K562 (cell line): Measurements from ENCODE around the gene ARRDC5. TPM values are rescaled to one million over a fixed set of nuclear protein-coding genes. Genes with fewer than 3 reads are reported as not detected.

Experiments
- ATF6 ChIP-seq: sonication (generic); formaldehyde crosslinking; IDR thresholded peaks from 2 replicates; pipeline ENCODE4 v1.4.0; 2020; ENCODE audit warnings: mild to moderate bottlenecking, missing genetic modification reagents
- FOXA3 ChIP-seq, 2 experiments: fragments of 450-650 bp in 1 of 2; sonication (generic) in 1 of 2; formaldehyde crosslinking; IDR thresholded peaks in 1 of 2; conservative IDR thresholded peaks in 1 of 2; 2 replicates each; pipeline versions ENCODE4 v1.4.0 to v1.8.0; 2020 to 2022; ENCODE audit warnings: mild to moderate bottlenecking in 2 of 2, missing genetic modification reagents in 1 of 2
- KAT7 ChIP-seq: sonication (generic); formaldehyde crosslinking; IDR thresholded peaks from 2 replicates; pipeline ENCODE4 v1.8.0; 2022; ENCODE audit warnings: missing genetic modification reagents, mild to moderate bottlenecking, borderline replicate concordance
- MECOM ChIP-seq: fragments of 250-450 bp; sonication (Bioruptor Pico); IDR thresholded peaks from 2 replicates; pipeline ENCODE4 v1.8.0; 2022; ENCODE audit warnings: inconsistent platforms
- MLLT1 ChIP-seq, 2 experiments: fragments of 450-650 bp; IDR thresholded peaks; 2 replicates each; pipeline ENCODE4 v1.6.1; 2016
- RBM34 ChIP-seq: fragments of 200-400 bp; formaldehyde crosslinking; IDR thresholded peaks from 2 replicates; pipeline ENCODE4 v1.6.1; 2018; ENCODE audit warnings: low read length, borderline replicate concordance; ENCODE audit not compliant: insufficient read depth
- RFX7 ChIP-seq: fragments of 250-450 bp; sonication (Bioruptor Pico); IDR thresholded peaks from 2 replicates; pipeline ENCODE4 v1.5.1; 2021; ENCODE audit warnings: mild to moderate bottlenecking
- SAFB2 ChIP-seq: fragments of 200-400 bp; formaldehyde crosslinking; IDR thresholded peaks from 2 replicates; pipeline ENCODE4 v1.6.1; 2018; ENCODE audit warnings: borderline replicate concordance, low read length, low read depth, moderate library complexity; ENCODE audit not compliant: severe bottlenecking
- SNIP1 ChIP-seq: fragments of 450-650 bp; IDR thresholded peaks from 2 replicates; pipeline ENCODE4 v1.7.1; 2017; ENCODE audit warnings: low read depth, mild to moderate bottlenecking
- TAF9B ChIP-seq: fragments of 450-650 bp; IDR thresholded peaks from 2 replicates; pipeline ENCODE4 v1.6.1; 2018; ENCODE audit warnings: mild to moderate bottlenecking; ENCODE audit not compliant: partially characterized antibody
- TARDBP ChIP-seq: fragments of 450-650 bp; IDR thresholded peaks from 2 replicates; pipeline ENCODE4 v1.6.1; 2016
- THAP12 ChIP-seq: fragments of 250-450 bp; sonication (Bioruptor Pico); IDR thresholded peaks from 2 replicates; pipeline ENCODE4 v1.9.0; 2021; ENCODE audit warnings: mild to moderate bottlenecking, inconsistent platforms
- TRIM28 ChIP-seq: fragments of 450-650 bp; IDR thresholded peaks from 2 replicates; pipeline ENCODE4 v1.6.1; 2017
- U2AF1 ChIP-seq: fragments of 200-400 bp; formaldehyde crosslinking; optimal IDR thresholded peaks from 2 replicates; pipeline ENCODE3; 2017; ENCODE audit warnings: mild to moderate bottlenecking, low read depth, low read length, moderate library complexity
- ZNF263 ChIP-seq: sonication (generic); formaldehyde crosslinking; IDR thresholded peaks from 2 replicates; pipeline ENCODE4 v1.8.0; 2022; ENCODE audit warnings: mild to moderate bottlenecking, missing genetic modification reagents, borderline replicate concordance
- ZNF274 ChIP-seq: IDR thresholded peaks from 2 replicates; pipeline ENCODE4 v1.6.1; 2011; ENCODE audit warnings: low read depth, mild to moderate bottlenecking, low read length, moderate library complexity, borderline replicate concordance
- polyA plus RNA-seq, 8 experiments: library from polyadenylated mRNA; depleted of rRNA in 4 of 8; stranded (reverse) in 5 of 8; unstranded in 3 of 8; fragments of >200 nt; fragmentation: Nextera tagmentation in 2 of 8; fragmentation: Illumina TruSeq in 1 of 8; extraction: Ambion mirVana in 2 of 8; extraction: Trizol in 1 of 8; gene quantifications; 2 replicates each; pipeline versions ENCODE4 v1.2.1 to v1.2.3, GENCODE V29; 2011 to 2014; ENCODE audit warnings: inconsistent platforms in 1 of 8, missing spikeins in 1 of 8
- total RNA-seq, 7 experiments: library from RNA; depleted of rRNA in 6 of 7; stranded (reverse); fragments of >200 nt in 6 of 7; fragmentation: Illumina TruSeq in 2 of 7; extraction: Trizol in 2 of 7; gene quantifications; 2 replicates each; pipeline versions ENCODE4 v1.2.1 to v1.2.3, GENCODE V29; 2011 to 2021; ENCODE audit warnings: low replicate concordance in 1 of 7

ARRDC5 gene
- total and polyA plus RNA-seq, 9 of the 15 experiments (the other 6 are each of a cell fraction or from before 2014, with no cell fraction given), result not detected

- TF ChIP-seq THAP12 (CRISPR knock-in tag), result no peak
- no peak for TF ChIP-seq SNIP1
- TF ChIP-seq ZNF263 (CRISPR knock-in tag), result peak; percentile 28; the same call in 1 of the 2 replicates
- TF ChIP-seq TAF9B, result no peak
- TF ChIP-seq U2AF1, result peak; percentile 41
- TF ChIP-seq SAFB2, result no peak
- no peak for TF ChIP-seq ZNF274
- TF ChIP-seq MLLT1 (IDR thresholded peaks at IDR 0.05), result no peak
- TF ChIP-seq TRIM28, result no peak
- no peak for TF ChIP-seq MECOM
- TF ChIP-seq ATF6 (CRISPR knock-in tag), result 0 out of 2 replicates have a peak, but pooled peaks have one; percentile 63
- TF ChIP-seq KAT7 (CRISPR knock-in tag), result peak; percentile 21; the same call in 1 of the 2 replicates
- TF ChIP-seq RFX7, result no peak
- 0 out of 2 replicates have a peak, but pooled peaks have one; percentile 14 for TF ChIP-seq TARDBP
- TF ChIP-seq RBM34, result 0 out of 2 replicates have a peak, but pooled peaks have one; percentile 51
- no peak for TF ChIP-seq FOXA3 (CRISPR knock-in tag; conservative IDR thresholded peaks at IDR 0.05 in 1 of 2, IDR thresholded peaks at IDR 0.05 in 1 of 2)
Measured at GRCh38 chr19:4909156-4909896, 6.6 kb upstream of the ARRDC5 start, which contains the start of gene UHRF1 (continued).
